Heart right ventricle (tissue), 16 donors: ENCODE data around the gene MAD1L1. TPM values are rescaled to one million over a fixed set of nuclear protein-coding genes. Genes with fewer than 3 reads are reported as not detected.

ENCODE experiments used
- ATAC-seq, 8 donors: fragments of 200-7000 bp; cut with Tn5 transposase; one replicate each; pipeline ENCODE4 v1.9.1; 2020; ENCODE audit warnings: mild to moderate bottlenecking in 8 of 8, moderate library complexity in 8 of 8, moderate number of reproducible peaks in 1 of 8
- DNase-seq, 2 donors: peaks; one replicate each; pipeline ENCODE4 v3.0.0-alpha.2; 2020
- H3K27ac ChIP-seq, 10 donors: fragments of 200-600 bp; sonication (generic) in 2 of 10; one replicate each; pipeline versions ENCODE4 v1.5.0 to v1.8.0; 2020 to 2022; ENCODE audit warnings: mild to moderate bottlenecking in 3 of 10
- H3K27me3 ChIP-seq, 7 donors: fragments of 200-600 bp; one replicate each; pipeline ENCODE4 v1.8.0; 2021 to 2022; ENCODE audit warnings: mild to moderate bottlenecking in 2 of 7
- H3K36me3 ChIP-seq, 9 donors: fragments of 200-600 bp; sonication (generic) in 1 of 9; one replicate each; pipeline versions ENCODE4 v1.5.0 to v1.8.0; 2020 to 2022; ENCODE audit warnings: mild to moderate bottlenecking in 2 of 9
- H3K4me1 ChIP-seq, 9 donors: fragments of 200-600 bp; sonication (generic) in 1 of 9; one replicate each; pipeline versions ENCODE4 v1.5.0 to v1.8.0; 2020 to 2022; ENCODE audit warnings: mild to moderate bottlenecking in 4 of 9
- H3K4me3 ChIP-seq, 10 donors: fragments of 200-600 bp; sonication (generic) in 2 of 10; one replicate each; pipeline versions ENCODE4 v1.5.0 to v1.8.0; 2020 to 2022; ENCODE audit warnings: mild to moderate bottlenecking in 7 of 10, moderate library complexity in 2 of 10
- H3K9me3 ChIP-seq, 11 donors: fragments of 200-600 bp in 10 of 11; sonication (generic) in 2 of 11; one replicate each; pipeline versions ENCODE4 v1.5.0 to v1.8.0; 2013 to 2022; ENCODE audit warnings: mild to moderate bottlenecking in 2 of 11, control low read depth in 1 of 11, moderate library complexity in 1 of 11
- CTCF ChIP-seq, 9 donors: fragments of 200-600 bp; sonication (generic) in 2 of 9; IDR thresholded peaks; one replicate each; pipeline versions ENCODE4 v1.5.0 to v1.8.0; 2021 to 2022; ENCODE audit warnings: antibody characterized with exemption in 9 of 9, mild to moderate bottlenecking in 5 of 9, moderate library complexity in 1 of 9
- WGBS, 2 donors: extraction: QIAGEN DNeasy Blood & Tissue Kit; methylation state at CpG; one replicate each; pipeline ENCODE4 v1.1.7; 2013; ENCODE audit warnings: inconsistent platforms in 1 of 2; 5-methylcytosine and 5-hydroxymethylcytosine counted together
- intact Hi-C, 10 donors: fragments of 100-400 bp; cut with DNase I; formaldehyde crosslinking; loops; one replicate each; pipeline versions ENCODE4 v1.11.1 to v1.14.2; 2022
- polyA plus RNA-seq, 2 donors: library from polyadenylated mRNA; stranded (reverse); fragments of 200-250 nt; gene quantifications; one replicate each; pipeline ENCODE4 v1.2.3, GENCODE V29; 2013
- total RNA-seq, 10 donors: library from RNA; stranded (reverse); fragmentation: NEBNext Ultra II Directional in 3 of 10; extraction: Animal tissue kit (Norgen Biotek cat#: 25700) in 3 of 10; gene quantifications; one replicate each; pipeline versions ENCODE4 v1.2.1 to v1.2.4, GENCODE V29; 2021 to 2023
- donor health status: Arrhythmogenic right ventricular cardiomyopathy.
- donor health status: ischemic (EF 13 %, LVEDD 7.1; RV severe dilation, severe dysfunction).
- donor health status: healthy with polysubstance abuse.
- donor health status: DM: no; HTN: yes; CAD: no.
- donor health status: DM: no; HTN: no; CAD: no.
- donor health status: ischemic (EF 25% LVEDD 6.9; RV normal size, moderate dysfunction).
- donor health status: ischemic (EF 25% LVEDD 5.7; RV mildly dilated, moderate dysfunction).
- donor health status: healthy.
- donor health status: DM: yes; HTN: yes; CAD: no.
- donor health status: Ischemic cardiomyopathy.
- donor health status: ischemic (EF 35%, LVEDD 5.7; RV mildly dilated, moderate dysfunction).
- donor health status: nonischemic (EF 11% LVEDD 7.7; RV severe dilation, severe dysfunction).
- donor health status: DM: yes; HTN: yes; CAD: no.
- donor health status: PGD.
- donor health status: ischemic (EF 29% LVEDD 5.4; RV normal size, mild dysfunction).
- donor health status: nonischemic (EF 23%, LVEDD 6.1; RV moderate dilation, normal function).

MAD1L1 gene
- total and polyA plus RNA-seq, 12 donors, result 13.8 to 46.8 (median 20.2) TPM

GRCh38 chr7:2018569-2019460, 213.9 kb downstream of the MAD1L1 start:
- peak; percentile 54 to 72 (median 63) for ATAC-seq
- no peaks in the 10 kb centered on the region for H3K9me3 ChIP-seq
- H3K27me3 ChIP-seq, result no peaks in the 10 kb centered on the region
- WGBS, 2 donors, result 58 to 72% methylated on average over 24 to 28 of the region's 28 CpGs
- intact Hi-C loops, result loop anchor here in 1 of 10 donors (10.0 kb wide), 1 partner anchor 204 kb away; no protein-coding TSS in a partner anchor
- H3K36me3 ChIP-seq, result peaks cover 0 to 4% (median 0%) of the 10 kb centered on the region in 9 donors
- H3K4me1 ChIP-seq, result peaks cover 0 to 32% (median 7%) of the 10 kb centered on the region in 9 donors
- H3K27ac ChIP-seq, result peak overlapping the region in 9 of 10 donors; percentile 34 to 87 (median 71)
- peak overlapping the region in 6 of 10 donors; percentile 14 to 41 (median 32) for H3K4me3 ChIP-seq
- DNase-seq, result peak in 1 of 2 donors; percentile 32
- no peak for TF ChIP-seq CTCF (IDR thresholded peaks at IDR 0.05)

GRCh38 chr7:2017914-2018568, 214.7 kb downstream of the MAD1L1 start:
- no peak overlapping the region for H3K4me3 ChIP-seq
- H3K4me1 ChIP-seq, result peaks cover 0 to 32% (median 8%) of the 10 kb centered on the region in 9 donors
- WGBS, 2 donors, result 90 to 92% methylated on average over 28 of the region's 28 CpGs
- no peaks in the 10 kb centered on the region for H3K9me3 ChIP-seq
- no peaks in the 10 kb centered on the region for H3K27me3 ChIP-seq
- no peak for TF ChIP-seq CTCF (IDR thresholded peaks at IDR 0.05)
- intact Hi-C loops, result loop anchor here in 1 of 10 donors (10.0 kb wide), 1 partner anchor 203 kb away; no protein-coding TSS in a partner anchor
- peaks cover 0 to 11% (median 0%) of the 10 kb centered on the region in 9 donors for H3K36me3 ChIP-seq
- DNase-seq (peak in 1 of 2 donors; percentile 10), ATAC-seq (peak in 1 of 8 donors; percentile 1)
- peak overlapping the region in 1 of 10 donors; percentile 49 for H3K27ac ChIP-seq

GRCh38 chr7:2017481-2017891, 215.3 kb downstream of the MAD1L1 start:
- Histone ChIP-seq H3K27me3 (no peaks in the 10 kb centered on the region), H3K4me1 (peaks cover 0 to 35% (median 12%) of the 10 kb centered on the region in 9 donors), H3K36me3 (peaks cover 0 to 11% (median 0%) of the 10 kb centered on the region in 9 donors), H3K9me3 (no peaks in the 10 kb centered on the region), H3K27ac (no peak overlapping the region), H3K4me3 (no peak overlapping the region)
- TF ChIP-seq CTCF (IDR thresholded peaks at IDR 0.05), result no peak
- 97 to 99% methylated on average over 18 of the region's 18 CpGs for WGBS, 2 donors
- DNase-seq, result peak in 1 of 2 donors; percentile 4
- ATAC-seq, result no peak
- intact Hi-C loops, result loop anchor here in 1 of 10 donors (10.0 kb wide), 1 partner anchor 203 kb away; no protein-coding TSS in a partner anchor
